PC-3 (cell line): ENCODE measurements around the gene AJM1. TPM values are rescaled to one million over a fixed set of nuclear protein-coding genes. Genes with fewer than 3 reads are reported as not detected.
A peak's percentile ranks its signal among the peaks of the same experiment; 100 is the strongest.

Experiments
- ATAC-seq: fragments of 200-7000 bp; cut with Tn5 transposase; 2 replicates; pipeline ENCODE4 v1.9.1; 2020; ENCODE audit warnings: mild to moderate bottlenecking, moderate library complexity
- BruUV-seq: library from RNA; stranded (reverse); fragments of 400-500 nt; replicated peaks from 2 replicates; lab custom pipeline; 2021; lab: Mats Ljungman, UMichigan
- CTCF ChIA-PET: fragments of 300-600 bp; sonication (Branson Sonifier 250); formaldehyde crosslinking; loops from one replicate; lab custom pipeline; 2022; ENCODE audit warnings: antibody characterized with exemption; lab: Charles Lee
- POLR2A ChIA-PET: fragments of 300-600 bp; sonication (Branson Sonifier 250); formaldehyde crosslinking; loops from one replicate; lab custom pipeline; 2022; ENCODE audit warnings: antibody characterized with exemption; ENCODE audit not compliant: unreplicated experiment; lab: Charles Lee
- DNase-seq: peaks from one replicate; pipeline ENCODE4 v3.0.0-alpha.2; 2015
- H2AFZ ChIP-seq: fragments of 300-600 bp; sonication (generic); 2 replicates; pipeline ENCODE4 v1.6.0; 2016; ENCODE audit warnings: antibody characterized with exemption, low read length
- H3F3A ChIP-seq: fragments of 300-600 bp; sonication (generic); one replicate; pipeline ENCODE4 v1.6.0; 2017; ENCODE audit warnings: antibody characterized with exemption, low read length, control low read depth, mild to moderate bottlenecking; ENCODE audit not compliant: unreplicated experiment
- H3K27ac ChIP-seq: fragments of 300-600 bp; sonication (generic); 2 replicates; pipeline ENCODE4 v1.5.1; 2016; ENCODE audit warnings: mild to moderate bottlenecking, low read length
- H3K27me3 ChIP-seq: fragments of 300-600 bp; sonication (generic); 2 replicates; pipeline ENCODE4 v1.6.1; 2016; ENCODE audit warnings: low read length, mixed read lengths
- H3K36me3 ChIP-seq: fragments of 300-600 bp; sonication (generic); 2 replicates; pipeline ENCODE4 v1.6.1; 2016; ENCODE audit warnings: low read depth, mixed run types, low read length, mixed read lengths
- H3K4me1 ChIP-seq: fragments of 300-600 bp; sonication (generic); 2 replicates; pipeline ENCODE4 v1.5.1; 2016; ENCODE audit warnings: low read length; ENCODE audit not compliant: insufficient read depth
- H3K4me2 ChIP-seq: fragments of 300-600 bp; sonication (generic); 2 replicates; pipeline ENCODE4 v1.6.0; 2016; ENCODE audit warnings: low read length
- H3K4me3 ChIP-seq: fragments of 300-600 bp; sonication (generic); 2 replicates; pipeline ENCODE4 v1.5.1; 2016; ENCODE audit warnings: mild to moderate bottlenecking, low read length, mixed read lengths
- H3K79me2 ChIP-seq: fragments of 300-600 bp; sonication (generic); 2 replicates; pipeline ENCODE4 v1.6.1; 2017; ENCODE audit warnings: low read length, mixed read lengths
- H3K9ac ChIP-seq: fragments of 300-600 bp; sonication (generic); 2 replicates; pipeline ENCODE4 v1.6.0; 2016; ENCODE audit warnings: mild to moderate bottlenecking, low read length
- H3K9me2 ChIP-seq: fragments of 300-600 bp; sonication (generic); replicated peaks from 2 replicates; pipeline ENCODE4 v1.6.1; 2016; ENCODE audit warnings: mixed run types, low read length, mixed read lengths
- H3K9me3 ChIP-seq: fragments of 300-600 bp; sonication (generic); 2 replicates; pipeline ENCODE4 v1.6.1; 2016; ENCODE audit warnings: low read length, mixed read lengths
- H4K20me1 ChIP-seq: fragments of 300-600 bp; sonication (generic); 2 replicates; pipeline ENCODE4 v1.6.1; 2016; ENCODE audit warnings: low read length, mixed read lengths
- EZH2 ChIP-seq: fragments of 300-600 bp; sonication (generic); IDR thresholded peaks from one replicate; pipeline ENCODE4 v1.6.1; 2017; ENCODE audit warnings: antibody characterized with exemption, mild to moderate bottlenecking, low read length; ENCODE audit not compliant: unreplicated experiment
- EZH2phosphoT487 ChIP-seq: fragments of 300-600 bp; sonication (generic); IDR thresholded peaks from 2 replicates; pipeline ENCODE4 v1.6.1; 2018; ENCODE audit warnings: mild to moderate bottlenecking, antibody characterized with exemption, low read length, borderline replicate concordance
- intact Hi-C: fragments of 100-400 bp; cut with micrococcal nuclease; formaldehyde crosslinking; loops from 2 replicates; pipeline ENCODE4 v1.9.0; 2023
- total RNA-seq: library from RNA; depleted of rRNA; stranded (reverse); fragments of >200 nt; gene quantifications from 2 replicates; pipeline ENCODE4 v1.2.3, GENCODE V29; 2014
- TF ChIP-seq, protein P1 (sequence below): fragments of 300-600 bp; sonication (generic); conservative IDR thresholded peaks from 2 replicates; pipeline ENCODE4 v1.5.1; 2017; ENCODE audit warnings: antibody characterized with exemption, low read depth, mild to moderate bottlenecking, low read length

Gene AJM1
- total RNA-seq, 1 experiment from 2014 or later: 1.4 TPM

DNA sequence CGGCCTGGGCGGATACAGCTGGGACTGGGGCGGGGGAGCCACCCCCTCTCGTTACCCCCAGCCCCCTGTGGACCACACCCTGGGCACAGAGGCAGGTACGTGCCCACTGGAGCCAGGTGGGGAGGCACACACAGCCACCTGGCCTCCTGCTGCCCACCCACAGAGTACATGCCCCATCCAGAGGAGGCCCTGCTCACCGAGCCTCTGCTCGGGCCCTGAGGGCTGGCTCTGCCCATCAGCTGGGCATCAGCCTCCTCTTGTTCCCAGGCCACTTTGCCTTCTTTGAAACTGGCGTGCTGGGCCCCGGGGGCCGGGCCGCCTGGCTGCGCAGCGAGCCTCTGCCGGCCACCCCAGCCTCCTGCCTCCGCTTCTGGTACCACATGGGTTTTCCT, 16.2 kb downstream of the AJM1 start:
- intact Hi-C loops: no loop called here

DNA sequence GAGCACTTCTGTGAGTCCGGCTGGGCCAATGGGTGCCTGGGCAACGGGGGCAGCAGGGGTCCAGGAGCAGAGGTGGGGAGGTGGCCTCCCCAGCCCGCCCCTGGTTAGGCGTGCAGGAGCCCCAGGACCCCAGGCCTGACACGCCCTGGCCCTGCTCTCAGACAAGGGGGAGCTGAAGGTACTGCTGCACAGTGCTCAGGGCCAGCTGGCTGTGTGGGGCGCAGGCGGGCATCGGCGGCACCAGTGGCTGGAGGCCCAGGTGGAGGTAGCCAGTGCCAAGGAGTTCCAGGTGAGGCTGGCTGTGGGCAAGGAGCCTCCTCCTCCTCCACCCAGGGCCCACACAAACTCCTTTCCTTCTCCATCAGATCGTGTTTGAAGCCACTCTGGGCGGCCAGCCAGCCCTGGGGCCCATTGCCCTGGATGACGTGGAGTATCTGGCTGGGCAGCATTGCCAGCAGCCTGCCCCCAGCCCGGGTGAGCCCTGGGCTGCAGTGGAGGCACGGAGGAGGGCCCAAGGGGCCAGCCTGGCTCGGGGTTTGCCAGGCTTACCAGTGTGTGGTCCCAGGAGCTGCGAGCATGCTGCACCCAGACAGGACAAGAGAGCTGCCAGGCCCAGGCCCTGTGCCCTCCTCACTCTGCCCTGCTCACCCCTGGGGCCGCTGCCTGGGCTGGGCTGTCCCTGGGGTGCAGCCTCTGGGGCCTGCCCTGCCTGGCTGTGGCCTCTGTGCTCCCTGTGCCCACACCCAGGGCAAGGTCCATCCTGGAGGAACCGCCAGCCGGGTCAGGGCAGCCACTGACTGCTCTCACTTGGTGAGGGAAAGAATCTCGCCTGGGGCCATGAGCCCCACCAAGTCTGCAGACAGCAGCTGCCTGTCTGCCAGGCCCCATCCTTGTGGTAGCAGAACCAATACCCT, 16.8 kb downstream of the AJM1 start:
- no peaks in the 10 kb centered on the region for H3K27me3 ChIP-seq
- CTCF ChIA-PET: no interaction called here
- TF ChIP-seq EZH2 (no peak), EZH2phosphoT487 (no peak)
- TF ChIP-seq, protein P1, sequence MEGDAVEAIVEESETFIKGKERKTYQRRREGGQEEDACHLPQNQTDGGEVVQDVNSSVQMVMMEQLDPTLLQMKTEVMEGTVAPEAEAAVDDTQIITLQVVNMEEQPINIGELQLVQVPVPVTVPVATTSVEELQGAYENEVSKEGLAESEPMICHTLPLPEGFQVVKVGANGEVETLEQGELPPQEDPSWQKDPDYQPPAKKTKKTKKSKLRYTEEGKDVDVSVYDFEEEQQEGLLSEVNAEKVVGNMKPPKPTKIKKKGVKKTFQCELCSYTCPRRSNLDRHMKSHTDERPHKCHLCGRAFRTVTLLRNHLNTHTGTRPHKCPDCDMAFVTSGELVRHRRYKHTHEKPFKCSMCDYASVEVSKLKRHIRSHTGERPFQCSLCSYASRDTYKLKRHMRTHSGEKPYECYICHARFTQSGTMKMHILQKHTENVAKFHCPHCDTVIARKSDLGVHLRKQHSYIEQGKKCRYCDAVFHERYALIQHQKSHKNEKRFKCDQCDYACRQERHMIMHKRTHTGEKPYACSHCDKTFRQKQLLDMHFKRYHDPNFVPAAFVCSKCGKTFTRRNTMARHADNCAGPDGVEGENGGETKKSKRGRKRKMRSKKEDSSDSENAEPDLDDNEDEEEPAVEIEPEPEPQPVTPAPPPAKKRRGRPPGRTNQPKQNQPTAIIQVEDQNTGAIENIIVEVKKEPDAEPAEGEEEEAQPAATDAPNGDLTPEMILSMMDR: no peak
- H3K4me1 ChIP-seq: no peaks in the 10 kb centered on the region
- no peaks in the 10 kb centered on the region for H3F3A ChIP-seq
- intact Hi-C loops: no loop called here
- DNase-seq (peak; percentile 36), ATAC-seq (peak; percentile 28)
- no peak overlapping the region for H3K4me3 ChIP-seq
- peaks cover 14% of the 10 kb centered on the region for H3K36me3 ChIP-seq
- peaks cover 7% of the 10 kb centered on the region for H3K79me2 ChIP-seq
- no peak overlapping the region for H2AFZ ChIP-seq
- H3K27ac ChIP-seq: no peak overlapping the region
- H4K20me1 ChIP-seq: no peaks in the 10 kb centered on the region
- BruUV-seq: no TSS peak
- no peaks in the 10 kb centered on the region for H3K9me2 ChIP-seq
- H3K9me3 ChIP-seq: no peaks in the 10 kb centered on the region
- H3K4me2 ChIP-seq: no peak overlapping the region
- no peak overlapping the region for H3K9ac ChIP-seq
- POLR2A ChIA-PET: no interaction called here

More for the DNA sequence above, 16.2 kb downstream of the AJM1 start:
- no peak for TF ChIP-seq EZH2phosphoT487
- TF ChIP-seq, protein P1: no peak
- no peak for TF ChIP-seq EZH2
- no peak for ATAC-seq
- CTCF ChIA-PET: no interaction called here
- no peaks in the 10 kb centered on the region for H3F3A ChIP-seq
- H3K9ac ChIP-seq: no peak overlapping the region
- peaks cover 8% of the 10 kb centered on the region; the same call in 1 of the 2 replicates for H3K36me3 ChIP-seq
- no peak overlapping the region for H3K4me3 ChIP-seq
- H3K27ac ChIP-seq: no peak overlapping the region
- no peak overlapping the region for H2AFZ ChIP-seq
- DNase-seq: no peak
- H3K79me2 ChIP-seq: peaks cover under 1% of the 10 kb centered on the region; the same call in 1 of the 2 replicates
- H3K27me3 ChIP-seq: no peaks in the 10 kb centered on the region
- no peaks in the 10 kb centered on the region for H4K20me1 ChIP-seq
- no peaks in the 10 kb centered on the region for H3K4me1 ChIP-seq
- BruUV-seq: no TSS peak
- POLR2A ChIA-PET: no interaction called here
- H3K4me2 ChIP-seq: no peak overlapping the region
- no peaks in the 10 kb centered on the region for H3K9me3 ChIP-seq
- H3K9me2 ChIP-seq: no peaks in the 10 kb centered on the region

DNA sequence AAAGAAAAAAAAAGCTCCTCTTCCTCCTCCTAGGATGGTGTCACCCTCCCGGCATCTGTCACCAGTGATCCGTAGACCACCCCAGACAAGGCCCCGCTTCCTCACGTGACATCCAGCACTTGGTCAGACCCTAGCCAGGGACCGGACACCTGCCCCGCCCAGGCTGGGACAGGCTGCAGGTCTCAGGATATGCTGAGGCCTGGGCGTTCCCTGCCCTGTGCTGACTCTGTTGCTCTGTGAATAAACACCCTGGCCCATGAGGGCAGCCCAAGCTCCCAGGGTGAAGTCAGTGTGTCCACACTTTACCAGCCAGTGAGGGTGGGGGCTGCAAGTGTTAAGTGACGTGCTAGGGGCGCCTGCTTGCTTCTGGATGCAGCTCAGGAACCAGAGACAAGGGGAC, 18.3 kb downstream of the AJM1 start:
- no TSS peak for BruUV-seq
- POLR2A ChIA-PET: no interaction called here
- Histone ChIP-seq H3K4me1 (0 out of 2 replicates have a peak, but pooled peaks cover 5% of the 10 kb centered on the region), H3K36me3 (peaks cover 15% of the 10 kb centered on the region), H2AFZ (no peak overlapping the region), H3K9me3 (no peaks in the 10 kb centered on the region), H3K9ac (no peak overlapping the region), H4K20me1 (peaks cover 4% of the 10 kb centered on the region; the same call in 1 of the 2 replicates), H3K27ac (no peak overlapping the region), H3K79me2 (peaks cover 21% of the 10 kb centered on the region), H3K4me3 (no peak overlapping the region), H3K4me2 (no peak overlapping the region), H3F3A (no peaks in the 10 kb centered on the region), H3K9me2 (no peaks in the 10 kb centered on the region), H3K27me3 (no peaks in the 10 kb centered on the region)
- DNase-seq: no peak
- intact Hi-C loops: no loop called here
- TF ChIP-seq EZH2 (no peak), EZH2phosphoT487 (no peak)
- TF ChIP-seq, protein P1: no peak
- CTCF ChIA-PET: no interaction called here
- ATAC-seq: no peak
